ENCODE results near the gene NANS. TPM values are rescaled to one million over a fixed set of nuclear protein-coding genes. Genes with fewer than 3 reads are reported as not detected.

Gene NANS
- 77.9 and 135 TPM in 2 replicates for total RNA-seq (2014; rRNA removed; shearing (Covaris generic); ENCODE audit: low replicate concordance)

- H2AFZ ChIP-seq (ENCODE audit: low read length), result no peak within 1 kb of the TSS
These were observed at the start of gene NANS for GRCh38 chr9:98056269-98057137. Gene NANS (plus strand): TSS chr9:98056732. CDS start chr9:98056809, 77 bp downstream.

DNA sequence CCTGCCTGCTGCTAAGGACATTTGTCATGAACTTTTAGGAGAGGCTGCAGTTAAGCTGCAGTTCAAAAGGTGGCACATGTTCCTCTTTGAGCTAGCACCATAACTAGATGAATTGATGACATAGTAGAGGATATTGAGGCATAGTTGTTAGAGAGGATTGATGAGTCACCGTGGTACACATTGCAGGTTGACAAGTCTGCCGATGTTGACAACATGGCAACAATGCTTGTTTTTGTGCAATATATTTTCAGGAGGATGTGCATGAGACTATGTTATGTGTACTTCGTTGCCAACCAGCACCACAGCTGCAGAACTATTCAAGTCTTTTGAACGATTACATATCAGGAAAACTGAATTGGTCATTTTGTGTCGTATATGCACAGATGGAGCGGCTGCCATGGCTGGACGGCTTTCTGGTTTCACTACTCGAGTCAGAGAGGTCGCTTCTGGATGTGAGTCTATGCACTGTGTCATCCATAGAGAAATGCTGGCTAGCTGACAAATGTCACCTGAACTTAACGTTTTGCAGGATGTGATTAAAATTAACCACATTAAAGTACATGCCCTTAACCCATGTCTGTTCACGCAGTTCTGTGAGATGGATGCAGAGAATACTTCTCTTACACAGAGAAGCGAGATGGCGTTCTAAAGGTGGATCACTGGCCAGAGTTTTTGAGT, 49.1 kb upstream of the NANS start:
- Histone ChIP-seq H3K4me3 (ENCODE audit: low read length) (no peak overlapping the region), H2AFZ (ENCODE audit: low read length) (no peak overlapping the region), H3K27me3 (ENCODE audit: low read length) (no peaks in the 10 kb centered on the region), H3K9ac (ENCODE audit: low read length) (no peak overlapping the region), H3K79me2 (ENCODE audit: low read length) (peaks cover 86% of the 10 kb centered on the region), H4K20me1 (ENCODE audit: insufficient read depth, low read depth, low read length) (peaks cover 5% of the 10 kb centered on the region), H3K36me3 (ENCODE audit: insufficient read depth, low read length) (peaks cover 69% of the 10 kb centered on the region), H3K9me3 (ENCODE audit: low read length) (no peaks in the 10 kb centered on the region), H3K4me1 (ENCODE audit: low read length) (peaks cover 85% of the 10 kb centered on the region), H3K27ac (ENCODE audit: low read length) (peak overlapping the region; percentile 95; the same call in 1 of the 2 replicates), H3K9me2 (replicated peaks; ENCODE audit: insufficient read depth, low read length) (no peaks in the 10 kb centered on the region), H3K4me2 (ENCODE audit: low read depth, low read length, poor library complexity, severe bottlenecking) (no peak overlapping the region)
- no peak for DNase-seq

More at GRCh38 chr9:98056269-98057137, at the start of gene NANS:
- Histone ChIP-seq H3K9ac (ENCODE audit: low read length) (peak within 1 kb of the TSS; percentile 90), H4K20me1 (ENCODE audit: insufficient read depth, low read depth, low read length) (peaks cover 13% of the 10 kb centered on the region; the same call in 1 of the 2 replicates), H3K79me2 (ENCODE audit: low read length) (peaks cover 48% of the 10 kb centered on the region), H3K9me3 (ENCODE audit: low read length) (no peaks in the 10 kb centered on the region), H3K4me2 (ENCODE audit: low read depth, low read length, poor library complexity, severe bottlenecking) (peak within 1 kb of the TSS; percentile 82), H3K36me3 (ENCODE audit: insufficient read depth, low read length) (peaks cover 10% of the 10 kb centered on the region; the same call in 1 of the 2 replicates), H3K27ac (ENCODE audit: low read length) (peak within 1 kb of the TSS; percentile 85), H3K27me3 (ENCODE audit: low read length) (no peaks in the 10 kb centered on the region), H3K4me1 (ENCODE audit: low read length) (peaks cover 37% of the 10 kb centered on the region), H3K9me2 (replicated peaks; ENCODE audit: insufficient read depth, low read length) (no peaks in the 10 kb centered on the region), H3K4me3 (ENCODE audit: low read length) (peak within 1 kb of the TSS; percentile 97)
- DNase-seq, result peak; percentile 95

DNA sequence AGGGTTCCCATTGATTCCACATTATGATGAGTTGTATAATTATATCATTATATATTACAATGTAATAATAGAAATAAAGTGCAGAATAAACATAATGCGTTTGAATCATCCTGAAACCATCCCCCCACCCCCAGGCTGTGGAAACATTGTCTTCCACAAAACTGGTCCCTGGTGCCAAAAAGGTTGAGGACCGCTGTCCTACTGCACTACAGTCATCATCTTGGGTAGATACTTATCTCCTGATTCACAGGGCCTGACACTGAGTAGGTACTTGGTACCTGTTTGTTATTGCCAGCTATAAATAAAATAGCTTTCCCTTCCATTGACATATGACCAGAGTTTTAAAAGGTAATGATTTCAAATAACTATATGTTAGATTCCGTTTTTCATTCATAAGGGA, 47.8 kb upstream of the NANS start:
- Histone ChIP-seq H2AFZ (ENCODE audit: low read length) (no peak overlapping the region), H3K9me2 (replicated peaks; ENCODE audit: insufficient read depth, low read length) (no peaks in the 10 kb centered on the region), H3K27me3 (ENCODE audit: low read length) (no peaks in the 10 kb centered on the region), H3K27ac (ENCODE audit: low read length) (peak overlapping the region; percentile 95), H4K20me1 (ENCODE audit: insufficient read depth, low read depth, low read length) (peaks cover 5% of the 10 kb centered on the region), H3K4me2 (ENCODE audit: low read depth, low read length, poor library complexity, severe bottlenecking) (peak overlapping the region; percentile 71), H3K9me3 (ENCODE audit: low read length) (no peaks in the 10 kb centered on the region), H3K4me1 (ENCODE audit: low read length) (peaks cover 74% of the 10 kb centered on the region), H3K79me2 (ENCODE audit: low read length) (peaks cover 74% of the 10 kb centered on the region), H3K4me3 (ENCODE audit: low read length) (no peak overlapping the region), H3K9ac (ENCODE audit: low read length) (no peak overlapping the region), H3K36me3 (ENCODE audit: insufficient read depth, low read length) (peaks cover 64% of the 10 kb centered on the region)
- DNase-seq, result no peak

GRCh38 chr9:98009437-98009836, 47.1 kb upstream of the NANS start:
- Histone ChIP-seq H3K4me2 (ENCODE audit: low read depth, low read length, poor library complexity, severe bottlenecking) (peak overlapping the region; percentile 71), H3K27me3 (ENCODE audit: low read length) (no peaks in the 10 kb centered on the region), H3K36me3 (ENCODE audit: insufficient read depth, low read length) (peaks cover 62% of the 10 kb centered on the region), H3K4me1 (ENCODE audit: low read length) (peaks cover 78% of the 10 kb centered on the region), H3K9ac (ENCODE audit: low read length) (peak overlapping the region; percentile 28; the same call in 1 of the 2 replicates), H3K4me3 (ENCODE audit: low read length) (no peak overlapping the region), H3K9me3 (ENCODE audit: low read length) (no peaks in the 10 kb centered on the region), H3K9me2 (replicated peaks; ENCODE audit: insufficient read depth, low read length) (no peaks in the 10 kb centered on the region), H2AFZ (ENCODE audit: low read length) (no peak overlapping the region), H3K27ac (ENCODE audit: low read length) (peak overlapping the region; percentile 95), H4K20me1 (ENCODE audit: insufficient read depth, low read depth, low read length) (peaks cover 5% of the 10 kb centered on the region), H3K79me2 (ENCODE audit: low read length) (peaks cover 68% of the 10 kb centered on the region)
- DNase-seq, result no peak

- Histone ChIP-seq H3K4me1 (ENCODE audit: low read length) (peaks cover 80% of the 10 kb centered on the region), H3K27me3 (ENCODE audit: low read length) (no peaks in the 10 kb centered on the region), H3K4me3 (ENCODE audit: low read length) (no peak overlapping the region), H3K36me3 (ENCODE audit: insufficient read depth, low read length) (peaks cover 62% of the 10 kb centered on the region), H3K9ac (ENCODE audit: low read length) (peak overlapping the region; percentile 28; the same call in 1 of the 2 replicates), H3K27ac (ENCODE audit: low read length) (peak overlapping the region; percentile 95), H2AFZ (ENCODE audit: low read length) (no peak overlapping the region), H3K79me2 (ENCODE audit: low read length) (peaks cover 68% of the 10 kb centered on the region), H3K9me2 (replicated peaks; ENCODE audit: insufficient read depth, low read length) (no peaks in the 10 kb centered on the region), H3K9me3 (ENCODE audit: low read length) (no peaks in the 10 kb centered on the region), H3K4me2 (ENCODE audit: low read depth, low read length, poor library complexity, severe bottlenecking) (peak overlapping the region; percentile 71), H4K20me1 (ENCODE audit: insufficient read depth, low read depth, low read length) (peaks cover 2% of the 10 kb centered on the region; the same call in 1 of the 2 replicates)
- no peak for DNase-seq
These were observed 46.6 kb upstream of the NANS start for GRCh38 chr9:98009936-98010335.

GRCh38 chr9:98010445-98010844, 46.1 kb upstream of the NANS start:
- H3K4me2 ChIP-seq (ENCODE audit: low read depth, low read length, poor library complexity, severe bottlenecking), result peak overlapping the region; percentile 71
- peak overlapping the region; percentile 95 for H3K27ac ChIP-seq (ENCODE audit: low read length)
- peaks cover 64% of the 10 kb centered on the region for H3K79me2 ChIP-seq (ENCODE audit: low read length)

GRCh38 chr9:98011122-98011521, 45.4 kb upstream of the NANS start:
- no peak for DNase-seq
- Histone ChIP-seq H3K9me2 (replicated peaks; ENCODE audit: insufficient read depth, low read length) (no peaks in the 10 kb centered on the region), H3K79me2 (ENCODE audit: low read length) (peaks cover 59% of the 10 kb centered on the region)

More at GRCh38 chr9:98010445-98010844, 46.1 kb upstream of the NANS start:
- peak overlapping the region; percentile 28; the same call in 1 of the 2 replicates for H3K9ac ChIP-seq (ENCODE audit: low read length)
- H3K4me1 ChIP-seq (ENCODE audit: low read length), result peaks cover 82% of the 10 kb centered on the region
- peak; percentile 91 for DNase-seq
- H4K20me1 ChIP-seq (ENCODE audit: insufficient read depth, low read depth, low read length), result no peaks in the 10 kb centered on the region; the same call in 1 of the 2 replicates
- no peaks in the 10 kb centered on the region for H3K27me3 ChIP-seq (ENCODE audit: low read length)
- no peak overlapping the region; the same call in 1 of the 2 replicates for H3K4me3 ChIP-seq (ENCODE audit: low read length)
- H3K9me2 ChIP-seq (replicated peaks; ENCODE audit: insufficient read depth, low read length), result no peaks in the 10 kb centered on the region
- H3K9me3 ChIP-seq (ENCODE audit: low read length), result no peaks in the 10 kb centered on the region
- peaks cover 62% of the 10 kb centered on the region for H3K36me3 ChIP-seq (ENCODE audit: insufficient read depth, low read length)
- H2AFZ ChIP-seq (ENCODE audit: low read length), result no peak overlapping the region

More at GRCh38 chr9:98011122-98011521, 45.4 kb upstream of the NANS start:
- Histone ChIP-seq H3K4me1 (ENCODE audit: low read length) (peaks cover 82% of the 10 kb centered on the region), H3K4me3 (ENCODE audit: low read length) (peak overlapping the region; percentile 50), H2AFZ (ENCODE audit: low read length) (no peak overlapping the region), H3K9me3 (ENCODE audit: low read length) (no peaks in the 10 kb centered on the region), H3K27ac (ENCODE audit: low read length) (peak overlapping the region; percentile 95), H3K36me3 (ENCODE audit: insufficient read depth, low read length) (peaks cover 61% of the 10 kb centered on the region), H3K27me3 (ENCODE audit: low read length) (no peaks in the 10 kb centered on the region), H3K4me2 (ENCODE audit: low read depth, low read length, poor library complexity, severe bottlenecking) (peak overlapping the region; percentile 71), H4K20me1 (ENCODE audit: insufficient read depth, low read depth, low read length) (no peaks in the 10 kb centered on the region; the same call in 1 of the 2 replicates), H3K9ac (ENCODE audit: low read length) (peak overlapping the region; percentile 52)

All from Karpas-422 (cell line).